Ovary (tissue), 3 donors: ENCODE measurements around the gene TCF7L1.

Experiments
- POLR2A ChIP-seq: fragments of 450-650 bp; IDR thresholded peaks from one replicate; pipeline ENCODE4 v1.6.1; 2017; ENCODE audit warnings: antibody characterized with exemption, mild to moderate bottlenecking, moderate library complexity
- TF ChIP-seq, protein P1 (sequence below), 3 donors: fragments of 450-650 bp in 2 of 3; fragments of 200-600 bp in 1 of 3; IDR thresholded peaks; one replicate each; pipeline versions ENCODE4 v1.5.1 to v1.8.0; 2016 to 2022; ENCODE audit warnings: antibody characterized with exemption in 3 of 3, mild to moderate bottlenecking in 1 of 3
- donor health status: DM: no; HTN: no; CAD: no.

DNA sequence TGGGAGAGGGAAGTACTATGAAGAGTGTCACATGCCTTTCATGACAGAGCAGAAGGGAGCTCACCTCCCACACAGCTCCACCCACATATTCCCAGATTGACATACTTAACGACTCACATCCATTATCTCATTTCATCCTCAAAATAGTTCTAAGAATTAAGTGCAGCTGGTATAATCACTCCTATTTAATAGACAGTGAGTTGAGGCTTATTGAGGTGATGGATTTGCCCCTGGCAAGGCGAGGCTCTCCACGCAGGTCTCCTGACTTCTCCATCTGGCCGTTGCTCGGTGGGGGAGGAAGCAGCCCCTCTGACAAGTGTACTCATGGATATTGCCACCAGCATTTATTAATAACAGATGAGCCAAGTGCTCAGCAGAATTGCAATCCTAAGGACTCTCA, 113.2 kb downstream of the TCF7L1 start:
- TF ChIP-seq, protein P1, sequence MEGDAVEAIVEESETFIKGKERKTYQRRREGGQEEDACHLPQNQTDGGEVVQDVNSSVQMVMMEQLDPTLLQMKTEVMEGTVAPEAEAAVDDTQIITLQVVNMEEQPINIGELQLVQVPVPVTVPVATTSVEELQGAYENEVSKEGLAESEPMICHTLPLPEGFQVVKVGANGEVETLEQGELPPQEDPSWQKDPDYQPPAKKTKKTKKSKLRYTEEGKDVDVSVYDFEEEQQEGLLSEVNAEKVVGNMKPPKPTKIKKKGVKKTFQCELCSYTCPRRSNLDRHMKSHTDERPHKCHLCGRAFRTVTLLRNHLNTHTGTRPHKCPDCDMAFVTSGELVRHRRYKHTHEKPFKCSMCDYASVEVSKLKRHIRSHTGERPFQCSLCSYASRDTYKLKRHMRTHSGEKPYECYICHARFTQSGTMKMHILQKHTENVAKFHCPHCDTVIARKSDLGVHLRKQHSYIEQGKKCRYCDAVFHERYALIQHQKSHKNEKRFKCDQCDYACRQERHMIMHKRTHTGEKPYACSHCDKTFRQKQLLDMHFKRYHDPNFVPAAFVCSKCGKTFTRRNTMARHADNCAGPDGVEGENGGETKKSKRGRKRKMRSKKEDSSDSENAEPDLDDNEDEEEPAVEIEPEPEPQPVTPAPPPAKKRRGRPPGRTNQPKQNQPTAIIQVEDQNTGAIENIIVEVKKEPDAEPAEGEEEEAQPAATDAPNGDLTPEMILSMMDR (IDR thresholded peaks at IDR 0.05), result no peak
- no peak for TF ChIP-seq POLR2A
